Activated T-cell treated with anti-CD3 and anti-CD28 coated beads, Interleukin-2, amount 50 U/mL, for 72 hours (primary cell): ENCODE data around the gene BBS4. TPM values are rescaled to one million over a fixed set of nuclear protein-coding genes. Genes with fewer than 3 reads are reported as not detected.

Source experiments
- ATAC-seq, 2 donors: fragments of 150-1000 bp; cut with Tn5 transposase; replicated peaks in 1 of 2; 2 replicates each; pipeline ENCODE4 v1.10.0; 2021; ENCODE audit warnings: moderate library complexity in 2 of 2, mild to moderate bottlenecking in 1 of 2
- DNase-seq, 2 donors: peaks; one replicate each; pipeline ENCODE4 v3.0.0; 2021 to 2022; ENCODE audit warnings: mixed read lengths in 1 of 2
- H3K27ac Mint-ChIP-seq: one replicate; pipeline ENCODE4 v1.8.0; 2022; ENCODE audit warnings: mild to moderate bottlenecking, moderate library complexity, mixed read lengths
- H3K27me3 Mint-ChIP-seq: one replicate; pipeline ENCODE4 v1.8.0; 2022; ENCODE audit warnings: low read depth, mixed read lengths
- H3K36me3 Mint-ChIP-seq, 2 donors: one replicate each; pipeline ENCODE4 v1.8.0; 2022; ENCODE audit warnings: mixed read lengths in 2 of 2, mild to moderate bottlenecking in 1 of 2; ENCODE audit not compliant: insufficient read depth in 2 of 2
- H3K4me1 Mint-ChIP-seq: one replicate; pipeline ENCODE4 v1.8.0; 2022; ENCODE audit warnings: low read depth, mixed read lengths
- H3K4me3 Mint-ChIP-seq, 2 donors: one replicate each; pipeline ENCODE4 v1.8.0; 2022; ENCODE audit warnings: mild to moderate bottlenecking in 2 of 2, mixed read lengths in 2 of 2, moderate library complexity in 2 of 2
- H3K9me3 Mint-ChIP-seq, 2 donors: one replicate each; pipeline ENCODE4 v1.8.0; 2022; ENCODE audit warnings: mixed read lengths in 2 of 2
- total RNA-seq, 2 donors: library from RNA; stranded (reverse); gene quantifications; one replicate each; pipeline ENCODE4 v1.2.3, GENCODE V29; 2022

The BBS4 gene
- total RNA-seq, 2 donors from 2014 or later, result 19.0 to 27.2 TPM

DNA sequence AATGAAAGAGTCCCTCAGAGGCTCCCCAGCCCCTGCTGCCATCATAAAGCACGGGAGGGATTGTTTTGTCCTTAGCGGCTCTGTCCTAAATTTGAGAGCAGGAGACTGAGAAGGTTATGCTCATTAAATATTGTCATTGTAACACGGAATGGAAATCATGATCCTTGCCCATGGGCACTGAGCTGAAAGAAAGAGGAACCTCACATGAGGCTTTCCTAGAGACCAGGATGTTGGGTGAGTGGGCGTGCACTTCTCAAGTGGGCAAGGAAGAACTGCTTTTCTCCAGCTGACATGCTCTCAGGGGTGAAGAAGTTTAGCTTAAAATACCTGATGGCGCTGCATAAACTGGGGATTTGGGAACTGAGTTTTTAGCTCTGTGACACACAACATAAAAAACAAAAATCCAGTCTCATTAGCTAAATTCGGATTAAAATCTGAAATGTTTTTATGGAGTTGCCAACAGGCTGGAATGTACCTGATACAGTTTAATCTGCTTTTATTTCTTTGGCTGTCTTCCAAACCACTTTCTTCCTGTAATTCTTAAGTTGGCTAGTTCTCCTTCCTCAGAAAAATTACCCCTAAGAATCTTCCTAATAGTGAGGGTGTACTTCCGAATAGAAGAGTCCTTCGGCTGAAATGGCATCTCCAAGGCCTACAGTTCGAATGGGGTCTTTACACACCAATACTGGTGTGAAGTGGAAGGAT lies 65.9 kb downstream of the BBS4 start:
- Mint-ChIP-seq H3K9me3 (peaks cover 0 to 2% of the 10 kb centered on the region in 2 donors), H3K27me3 (no peaks in the 10 kb centered on the region), H3K4me3 (no peak overlapping the region), H3K27ac (peak overlapping the region; percentile 56), H3K36me3 (peaks cover 6 to 30% of the 10 kb centered on the region in 2 donors), H3K4me1 (peaks cover 33% of the 10 kb centered on the region)
- ATAC-seq (no peak), DNase-seq (no peak)

DNA sequence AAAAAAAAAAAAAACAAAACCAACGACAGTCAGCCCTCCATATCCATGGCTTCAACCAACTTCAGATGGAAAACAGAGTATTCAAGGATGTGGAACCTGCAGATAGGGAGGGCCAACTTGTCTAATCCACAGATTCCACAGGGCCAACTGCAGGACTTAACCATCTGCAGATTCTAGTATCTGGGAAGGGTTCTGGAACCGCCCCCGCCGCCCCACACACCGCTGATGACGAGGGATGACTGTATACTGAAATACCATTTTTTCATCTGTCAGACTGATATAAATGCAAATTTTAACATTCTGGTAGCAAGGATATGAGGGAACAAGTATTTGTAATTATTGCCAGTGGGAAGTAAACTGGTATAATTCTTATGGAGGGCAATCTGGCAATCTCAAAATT lies 68.1 kb downstream of the BBS4 start:
- no peaks in the 10 kb centered on the region for H3K27me3 Mint-ChIP-seq
- H3K36me3 Mint-ChIP-seq, result peaks cover 4 to 36% of the 10 kb centered on the region in 2 donors

DNA sequence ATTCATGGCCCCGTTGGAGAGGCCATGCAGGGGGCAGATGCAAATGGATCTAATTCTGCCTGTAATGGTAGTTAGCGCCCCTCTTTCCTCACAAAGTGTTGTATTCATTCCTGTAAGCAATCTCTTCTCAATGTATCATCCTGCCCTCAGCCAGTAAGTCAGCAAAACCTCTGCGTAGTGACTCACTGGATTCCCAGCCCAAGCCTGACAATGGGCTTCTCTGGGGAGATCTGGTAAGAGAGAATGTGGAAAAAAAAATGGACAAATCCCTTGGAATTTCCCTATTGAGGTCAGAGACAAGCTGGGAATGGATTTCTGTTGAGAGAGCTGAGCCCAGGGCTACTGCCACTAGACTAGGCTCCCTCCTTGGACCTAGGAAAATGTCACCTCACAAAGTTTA lies 72.2 kb downstream of the BBS4 start:
- H3K4me3 Mint-ChIP-seq, result no peak overlapping the region
- H3K36me3 Mint-ChIP-seq, result peaks cover 3 to 37% of the 10 kb centered on the region in 2 donors
- H3K27ac Mint-ChIP-seq, result no peak overlapping the region
- peaks cover 30% of the 10 kb centered on the region for H3K4me1 Mint-ChIP-seq
- ATAC-seq, result no peak
- DNase-seq, result no peak
- no peaks in the 10 kb centered on the region for H3K9me3 Mint-ChIP-seq
- no peaks in the 10 kb centered on the region for H3K27me3 Mint-ChIP-seq

More for the DNA sequence above, 68.1 kb downstream of the BBS4 start:
- H3K4me3 Mint-ChIP-seq, result no peak overlapping the region
- DNase-seq, result no peak
- ATAC-seq, result no peak
- H3K4me1 Mint-ChIP-seq, result peaks cover 33% of the 10 kb centered on the region
- no peaks in the 10 kb centered on the region for H3K9me3 Mint-ChIP-seq
- peak overlapping the region; percentile 20 for H3K27ac Mint-ChIP-seq

DNA sequence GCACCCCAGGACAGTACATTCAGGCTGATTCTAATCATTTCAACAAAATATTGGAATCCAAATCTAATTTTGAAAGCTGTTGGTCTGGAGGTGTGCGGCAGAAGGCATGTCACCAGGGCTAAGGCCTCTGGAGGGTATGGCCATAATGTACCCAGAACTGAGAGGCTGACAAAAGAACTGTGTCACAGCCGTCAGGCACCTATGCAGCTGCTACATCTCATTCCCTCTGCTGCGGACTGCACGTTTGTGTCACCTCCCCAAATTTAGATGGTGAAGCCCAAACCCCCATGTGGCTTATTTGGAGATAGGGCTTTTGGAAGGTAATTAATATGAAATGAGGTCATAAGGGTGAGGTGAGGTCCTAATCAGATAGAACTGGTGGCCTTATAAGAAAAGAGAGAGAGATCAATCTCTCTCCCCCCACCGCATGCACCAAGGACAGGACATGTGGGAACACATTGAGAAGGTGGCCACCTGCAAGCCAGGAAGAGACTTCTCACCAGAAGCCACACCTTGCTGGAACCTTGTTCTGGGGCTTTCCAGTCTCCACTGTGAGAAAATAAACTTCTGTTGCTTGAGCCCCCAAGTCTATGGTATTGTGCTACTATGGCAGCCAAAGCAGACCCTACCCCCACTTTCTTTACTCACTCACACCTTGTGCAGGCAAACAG lies 74.7 kb downstream of the BBS4 start:
- Mint-ChIP-seq H3K4me3 (no peak overlapping the region), H3K27ac (no peak overlapping the region), H3K36me3 (peaks cover 3 to 27% of the 10 kb centered on the region in 2 donors), H3K27me3 (no peaks in the 10 kb centered on the region), H3K4me1 (peaks cover 6% of the 10 kb centered on the region), H3K9me3 (no peaks in the 10 kb centered on the region)
- no peak for DNase-seq
- ATAC-seq, result no peak

DNA sequence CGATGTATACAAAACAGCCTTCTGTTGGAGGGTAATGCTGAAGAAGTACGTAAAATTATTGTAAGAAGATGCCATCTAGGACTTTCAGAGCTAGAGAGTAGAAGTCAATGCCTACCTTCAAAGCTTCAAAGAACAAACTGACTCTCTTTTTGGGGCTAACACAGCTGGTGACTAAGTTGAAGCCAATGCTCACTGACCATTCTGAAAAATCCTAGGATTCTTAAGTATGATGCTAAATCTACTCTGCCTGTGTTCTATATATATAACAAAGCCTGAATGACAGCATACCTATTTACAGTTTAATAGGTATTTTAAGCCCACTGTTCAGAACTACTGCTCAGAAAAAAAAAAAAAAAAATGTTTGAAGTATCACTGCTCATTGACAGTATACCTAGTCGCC lies 78.6 kb downstream of the BBS4 start:
- ATAC-seq (no peak), DNase-seq (no peak)
- peaks cover 17 to 49% of the 10 kb centered on the region in 2 donors for H3K36me3 Mint-ChIP-seq
- peaks cover 0 to 2% of the 10 kb centered on the region in 2 donors for H3K9me3 Mint-ChIP-seq
- no peak overlapping the region for H3K4me3 Mint-ChIP-seq
- peaks cover 4% of the 10 kb centered on the region for H3K4me1 Mint-ChIP-seq
- no peak overlapping the region for H3K27ac Mint-ChIP-seq
- H3K27me3 Mint-ChIP-seq, result no peaks in the 10 kb centered on the region

DNA sequence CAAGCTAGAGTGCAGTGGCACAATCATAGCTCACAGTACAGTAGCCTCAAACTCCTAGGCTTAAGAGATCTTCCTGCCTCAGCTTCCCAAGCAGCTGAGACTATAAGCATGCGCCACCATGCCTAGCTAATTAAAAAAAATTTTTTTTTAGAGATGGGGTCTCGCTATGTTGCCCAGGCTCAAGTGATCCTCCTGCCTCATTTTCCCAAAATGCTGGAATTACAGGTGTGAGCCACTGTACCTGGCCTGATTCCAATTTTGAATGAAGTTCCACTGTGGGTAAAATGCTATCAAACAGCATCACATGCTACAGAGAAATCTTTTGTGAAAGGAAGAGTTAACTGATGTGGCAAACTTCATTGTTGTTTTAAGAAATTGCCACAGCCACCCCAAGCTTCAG lies 80.0 kb downstream of the BBS4 start:
- DNase-seq, result no peak
- Mint-ChIP-seq H3K36me3 (peaks cover 21 to 58% of the 10 kb centered on the region in 2 donors), H3K27ac (no peak overlapping the region), H3K27me3 (no peaks in the 10 kb centered on the region), H3K4me1 (peaks cover 5% of the 10 kb centered on the region), H3K9me3 (peaks cover 0 to 2% of the 10 kb centered on the region in 2 donors), H3K4me3 (no peak overlapping the region)
- ATAC-seq, result no peak

DNA sequence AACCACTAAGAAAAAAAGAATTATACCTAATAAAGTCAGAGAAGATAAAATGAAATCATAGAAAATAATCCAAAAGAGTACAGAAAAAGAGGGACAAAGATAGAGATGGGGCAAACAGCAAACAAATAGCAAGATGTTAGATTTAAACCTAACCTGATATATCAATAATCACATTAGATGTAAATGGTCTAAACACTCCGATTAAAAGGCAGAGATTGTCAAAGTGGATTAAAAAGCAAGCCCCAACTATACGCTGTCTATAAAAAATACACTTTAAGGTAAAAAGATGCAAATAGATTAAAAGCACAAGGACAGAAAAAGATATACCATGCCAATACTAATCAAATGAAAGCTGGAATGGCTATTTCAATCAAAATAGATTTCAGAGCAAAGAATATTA lies 80.8 kb downstream of the BBS4 start:
- Mint-ChIP-seq H3K36me3 (peaks cover 24 to 61% of the 10 kb centered on the region in 2 donors), H3K27ac (peak overlapping the region; percentile 75), H3K9me3 (peaks cover 0 to 2% of the 10 kb centered on the region in 2 donors), H3K4me1 (peaks cover 10% of the 10 kb centered on the region), H3K27me3 (no peaks in the 10 kb centered on the region), H3K4me3 (no peak overlapping the region)
- DNase-seq (no peak), ATAC-seq (no peak)

DNA sequence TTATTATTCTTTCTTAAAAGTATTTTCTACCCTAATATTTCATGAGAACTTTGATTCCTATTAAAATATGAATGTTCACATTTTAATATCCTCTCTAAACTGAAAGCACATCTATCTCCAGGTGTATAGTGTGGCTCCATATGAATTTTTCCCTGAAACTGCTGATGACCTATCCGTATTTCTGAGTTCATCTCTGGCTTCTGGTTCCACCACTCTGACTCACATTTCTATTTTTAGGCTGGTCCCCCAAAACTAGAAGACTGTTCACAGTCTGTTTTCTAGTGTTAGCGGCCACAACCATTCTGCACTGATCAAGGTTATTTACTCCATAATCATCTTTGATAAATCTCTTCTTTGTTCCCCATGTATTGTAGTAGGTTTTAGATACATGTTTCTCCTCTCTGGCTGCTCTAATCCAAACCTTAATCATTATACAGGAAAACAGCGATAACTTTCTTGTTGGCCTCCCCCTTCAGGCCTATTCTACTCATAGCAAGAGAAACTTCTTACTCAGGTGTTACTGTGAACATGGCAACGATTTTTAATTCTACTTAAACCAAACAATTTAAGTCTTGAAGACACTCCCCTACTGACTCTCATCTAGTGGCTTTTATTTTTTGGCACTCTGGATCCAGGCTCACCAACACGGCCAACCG lies 84.8 kb downstream of the BBS4 start:
- Mint-ChIP-seq H3K27ac (peak overlapping the region; percentile 32), H3K36me3 (peaks cover 26 to 54% of the 10 kb centered on the region in 2 donors), H3K27me3 (no peaks in the 10 kb centered on the region)

DNA sequence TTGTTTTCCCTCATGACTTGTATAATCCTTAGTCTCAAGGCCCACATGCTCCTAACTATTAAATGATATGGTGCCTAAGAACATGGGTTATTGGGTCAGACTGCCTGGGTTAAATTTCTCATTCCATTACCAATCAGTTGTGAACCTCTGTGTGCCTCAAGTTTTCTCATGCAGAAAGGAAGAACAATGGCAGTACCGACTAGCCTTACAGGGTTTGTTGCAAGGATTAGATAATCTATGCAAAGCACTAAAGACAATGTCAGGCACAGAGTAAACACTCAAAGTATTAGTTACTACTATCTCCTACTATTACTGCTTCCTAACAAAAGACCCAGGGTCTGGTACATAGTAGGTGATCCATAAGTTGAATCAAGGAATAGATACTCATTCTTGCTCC lies 85.3 kb downstream of the BBS4 start:
- DNase-seq, result no peak
- Mint-ChIP-seq H3K4me1 (peaks cover 23% of the 10 kb centered on the region), H3K9me3 (peaks cover 0 to 2% of the 10 kb centered on the region in 2 donors), H3K27ac (peak overlapping the region; percentile 32), H3K4me3 (peak overlapping the region in 1 of 2 donors; percentile 19), H3K36me3 (peaks cover 26 to 51% of the 10 kb centered on the region in 2 donors), H3K27me3 (no peaks in the 10 kb centered on the region)
- peak in 1 of 2 donors; percentile 22 for ATAC-seq

More for the DNA sequence above, 84.8 kb downstream of the BBS4 start:
- H3K4me3 Mint-ChIP-seq, result peak overlapping the region in 1 of 2 donors; percentile 19
- no peak for DNase-seq
- peak; percentile 67 to 86 for ATAC-seq
- peaks cover 0 to 2% of the 10 kb centered on the region in 2 donors for H3K9me3 Mint-ChIP-seq
- H3K4me1 Mint-ChIP-seq, result peaks cover 23% of the 10 kb centered on the region

DNA sequence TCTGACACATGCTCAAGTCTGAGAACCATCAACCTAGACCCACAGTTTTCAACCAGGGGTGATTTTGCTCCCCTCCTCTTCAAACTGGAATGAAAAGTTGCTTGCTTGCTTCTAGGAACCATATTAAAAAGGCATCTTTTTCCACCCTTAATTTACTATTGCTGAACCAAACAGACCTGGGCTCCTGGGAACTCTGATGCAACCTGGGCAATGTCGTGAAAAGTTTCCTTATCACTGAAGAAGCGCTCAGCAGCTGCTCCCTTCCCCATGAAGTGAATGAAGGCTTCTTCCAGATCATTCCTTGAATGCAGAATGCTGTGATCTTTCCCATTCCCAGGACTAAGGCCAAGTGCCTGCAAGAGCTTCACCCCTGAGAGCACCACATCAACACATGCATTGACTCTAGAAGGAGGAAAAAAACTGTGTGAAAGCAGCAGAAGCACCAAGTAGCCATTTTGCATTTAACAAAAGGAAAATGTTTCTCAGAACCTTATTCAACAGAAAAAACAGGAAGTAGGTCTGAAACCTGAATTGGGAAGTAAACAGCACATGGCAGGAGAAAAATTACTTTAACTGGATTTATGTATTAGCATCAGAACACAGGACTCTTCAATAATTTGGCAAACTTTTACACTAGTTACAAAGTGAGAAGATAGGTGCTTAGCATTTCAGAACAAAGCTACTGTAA lies 88.8 kb downstream of the BBS4 start:
- no peak for ATAC-seq
- Mint-ChIP-seq H3K27ac (peak overlapping the region; percentile 19), H3K4me1 (peaks cover 44% of the 10 kb centered on the region), H3K36me3 (peaks cover 10 to 34% of the 10 kb centered on the region in 2 donors), H3K4me3 (no peak overlapping the region), H3K9me3 (no peaks in the 10 kb centered on the region), H3K27me3 (no peaks in the 10 kb centered on the region)
- DNase-seq, result no peak

DNA sequence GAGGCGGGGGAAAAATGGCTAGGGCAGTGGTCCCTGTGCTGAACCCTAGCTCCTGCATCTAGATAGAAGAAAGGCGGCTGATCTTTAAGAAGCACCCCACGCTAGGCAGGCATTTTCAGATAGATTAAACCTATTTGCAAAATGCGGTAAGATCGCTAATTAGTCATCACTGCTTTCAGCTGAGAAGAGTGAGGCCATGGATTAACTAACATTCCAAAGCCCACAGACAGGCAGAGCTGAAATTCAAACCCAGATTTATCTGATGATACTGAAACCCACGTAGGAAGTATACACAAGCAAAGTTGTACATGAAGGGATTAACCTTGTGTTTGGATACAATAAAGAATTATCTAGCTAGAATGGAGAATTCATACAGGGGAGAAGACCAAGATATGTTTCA lies 92.8 kb downstream of the BBS4 start:
- Mint-ChIP-seq H3K27me3 (no peaks in the 10 kb centered on the region), H3K9me3 (no peaks in the 10 kb centered on the region), H3K36me3 (peaks cover 9 to 39% of the 10 kb centered on the region in 2 donors), H3K27ac (no peak overlapping the region), H3K4me3 (peak overlapping the region in 1 of 2 donors; percentile 4), H3K4me1 (peaks cover 49% of the 10 kb centered on the region)
- ATAC-seq (no peak), DNase-seq (no peak)

DNA sequence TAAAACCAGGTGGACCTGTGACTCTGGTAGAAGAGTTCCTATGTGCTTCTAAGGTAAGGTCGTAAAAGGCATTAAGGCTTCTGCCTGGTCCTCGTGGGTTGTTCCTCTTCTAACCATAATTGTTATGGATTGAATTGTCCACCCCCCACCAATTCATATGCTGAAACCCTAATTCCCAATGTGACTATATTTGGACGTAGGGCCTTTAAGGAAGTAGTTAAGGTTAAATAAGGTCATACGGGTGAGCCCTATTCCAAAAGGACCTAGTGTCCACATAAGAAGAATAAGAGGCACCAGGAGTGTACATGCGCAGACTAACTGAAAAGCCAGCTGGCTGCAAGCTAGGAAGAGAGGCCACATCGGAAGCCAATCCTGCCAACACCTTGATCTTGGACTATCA lies 95.6 kb downstream of the BBS4 start:
- Mint-ChIP-seq H3K27me3 (no peaks in the 10 kb centered on the region), H3K36me3 (peaks cover 9 to 34% of the 10 kb centered on the region in 2 donors), H3K27ac (peak overlapping the region; percentile 87), H3K4me1 (peaks cover 66% of the 10 kb centered on the region), H3K9me3 (no peaks in the 10 kb centered on the region), H3K4me3 (peak overlapping the region; percentile 77 to 96)
- ATAC-seq, result no peak
- DNase-seq, result no peak
